Transverse colon (tissue), 4 donors: ENCODE results near the gene NOX4. TPM values are rescaled to one million over a fixed set of nuclear protein-coding genes. Genes with fewer than 3 reads are reported as not detected.
"Not testable (repeated sequence)": the region's sequence is repeated elsewhere in the genome, so short reads cannot be mapped to it uniquely, and the experiment has no call there.

ENCODE experiments used
- DNase-seq: peaks from one replicate; pipeline ENCODE4 v3.0.0-alpha.2; 2019
- H3K27ac ChIP-seq, 4 donors: fragments of 200-600 bp; sonication (generic); 2 replicates each; pipeline ENCODE4 v1.5.1; 2016 to 2018; ENCODE audit warnings: inconsistent platforms in 4 of 4
- H3K27me3 ChIP-seq: fragments of 200-600 bp; sonication (generic); 2 replicates; pipeline ENCODE4 v1.5.1; 2017; ENCODE audit warnings: inconsistent platforms
- H3K36me3 ChIP-seq, 4 donors: fragments of 200-600 bp; sonication (generic); 2 replicates each; pipeline ENCODE4 v1.5.1; 2017 to 2019; ENCODE audit warnings: inconsistent platforms in 4 of 4
- H3K4me1 ChIP-seq, 4 donors: fragments of 200-600 bp; sonication (generic); 2 replicates each; pipeline ENCODE4 v1.5.1; 2017 to 2020; ENCODE audit warnings: inconsistent platforms in 4 of 4
- H3K4me3 ChIP-seq, 4 donors: fragments of 200-600 bp; sonication (generic); 1 replicate in 1 of 4; 2 replicates in 3 of 4; pipeline versions ENCODE4 v1.5.1 to v1.6.1; 2017 to 2019; ENCODE audit warnings: inconsistent platforms in 4 of 4
- H3K9me3 ChIP-seq, 2 donors: fragments of 200-600 bp; sonication (generic); 2 replicates each; pipeline ENCODE4 v1.5.1; 2017 to 2019; ENCODE audit warnings: inconsistent platforms in 2 of 2
- EP300 ChIP-seq: sonication (generic); formaldehyde crosslinking; IDR thresholded peaks from one replicate; pipeline ENCODE4 v1.6.1; 2017; ENCODE audit warnings: antibody characterized with exemption, low read depth
- POLR2A ChIP-seq: fragments of 450-650 bp; IDR thresholded peaks from one replicate; pipeline ENCODE4 v1.6.1; 2016; ENCODE audit warnings: antibody characterized with exemption, mild to moderate bottlenecking, moderate library complexity
- POLR2AphosphoS5 ChIP-seq, 3 donors: sonication (generic); formaldehyde crosslinking; IDR thresholded peaks; one replicate each; pipeline ENCODE4 v1.6.1; 2016; ENCODE audit warnings: antibody characterized with exemption in 3 of 3
- WGBS, 2 donors: methylation state at CpG; one replicate each; pipeline ENCODE4 v1.1.5; 2018; ENCODE audit warnings: low coverage in 1 of 2; 5-methylcytosine and 5-hydroxymethylcytosine counted together
- in situ Hi-C, 4 donors: fragments of 200-750 bp; cut with MboI; loops; one replicate each; pipeline versions ENCODE4 v1.15.0 to v1.15.1; 2017; ENCODE audit warnings: low sequenced_read_pairs in 3 of 4, low pct_ligation_motif_present in 1 of 4, low pct_unique_long_range_greater_than_20kb in 1 of 4
- intact Hi-C: fragments of 100-400 bp; cut with DNase I; formaldehyde crosslinking; loops from one replicate; pipeline ENCODE4 v1.15.1; 2023; ENCODE audit warnings: low total_unique reads
- total RNA-seq, 4 donors: library from RNA; depleted of rRNA; stranded (reverse); fragments of >200 nt; gene quantifications; one replicate each; pipeline ENCODE4 v1.1.0, GENCODE V29; 2016
- TF ChIP-seq, protein P1 (sequence below), 5 experiments: fragments of 200-600 bp in 3 of 5; fragments of 450-650 bp in 2 of 5; sonication (generic) in 3 of 5; IDR thresholded peaks; 1 replicate in 2 of 5; 2 replicates in 3 of 5; pipeline ENCODE4 v1.5.1; 2016 to 2017; ENCODE audit warnings: antibody characterized with exemption in 5 of 5, inconsistent platforms in 3 of 5, mild to moderate bottlenecking in 2 of 5, moderate library complexity in 1 of 5

NOX4 gene
- total RNA-seq, 4 donors from 2014 or later: 2.6 to 3.0 (median 2.9) TPM; not detected in 1

DNA sequence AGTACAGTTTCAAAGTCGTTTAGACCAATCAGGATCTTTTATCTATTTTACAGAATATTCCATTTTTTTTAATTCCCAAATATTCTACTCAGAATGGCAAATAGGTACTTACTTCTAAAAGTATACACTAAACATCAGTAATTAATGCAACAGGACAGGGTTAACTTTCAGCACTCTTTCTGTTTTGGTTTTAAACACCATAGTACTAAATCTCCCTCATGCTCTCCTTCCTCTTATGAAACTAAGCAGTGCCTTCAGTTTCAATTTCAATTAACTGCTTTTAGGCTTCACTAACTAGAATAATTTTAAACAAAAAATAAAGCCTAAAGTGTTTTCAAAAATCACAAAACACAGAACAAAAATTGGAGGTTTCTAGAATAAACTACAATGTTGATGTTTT is 57.9 kb downstream of the NOX4 start:
- TF ChIP-seq EP300: no peak
- TF ChIP-seq POLR2A: no peak
- TF ChIP-seq POLR2AphosphoS5 (IDR thresholded peaks at IDR 0.05): no peak
- TF ChIP-seq, protein P1, sequence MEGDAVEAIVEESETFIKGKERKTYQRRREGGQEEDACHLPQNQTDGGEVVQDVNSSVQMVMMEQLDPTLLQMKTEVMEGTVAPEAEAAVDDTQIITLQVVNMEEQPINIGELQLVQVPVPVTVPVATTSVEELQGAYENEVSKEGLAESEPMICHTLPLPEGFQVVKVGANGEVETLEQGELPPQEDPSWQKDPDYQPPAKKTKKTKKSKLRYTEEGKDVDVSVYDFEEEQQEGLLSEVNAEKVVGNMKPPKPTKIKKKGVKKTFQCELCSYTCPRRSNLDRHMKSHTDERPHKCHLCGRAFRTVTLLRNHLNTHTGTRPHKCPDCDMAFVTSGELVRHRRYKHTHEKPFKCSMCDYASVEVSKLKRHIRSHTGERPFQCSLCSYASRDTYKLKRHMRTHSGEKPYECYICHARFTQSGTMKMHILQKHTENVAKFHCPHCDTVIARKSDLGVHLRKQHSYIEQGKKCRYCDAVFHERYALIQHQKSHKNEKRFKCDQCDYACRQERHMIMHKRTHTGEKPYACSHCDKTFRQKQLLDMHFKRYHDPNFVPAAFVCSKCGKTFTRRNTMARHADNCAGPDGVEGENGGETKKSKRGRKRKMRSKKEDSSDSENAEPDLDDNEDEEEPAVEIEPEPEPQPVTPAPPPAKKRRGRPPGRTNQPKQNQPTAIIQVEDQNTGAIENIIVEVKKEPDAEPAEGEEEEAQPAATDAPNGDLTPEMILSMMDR (IDR thresholded peaks at IDR 0.05): no peak
- Histone ChIP-seq H3K36me3 (no peaks in the 10 kb centered on the region), H3K9me3 (no peaks in the 10 kb centered on the region), H3K4me1 (no peaks in the 10 kb centered on the region), H3K4me3 (no peak overlapping the region), H3K27ac (no peak overlapping the region), H3K27me3 (no peaks in the 10 kb centered on the region)
- in situ Hi-C loops: no loop called here
- intact Hi-C loops: no loop called here
- no peak for DNase-seq
- 71 to 73% methylated on average over 1 of the region's 1 CpG for WGBS, 2 donors

GRCh38 chr11:89432182-89432581 is 59.0 kb downstream of the NOX4 start:
- DNase-seq, H3K9me3 ChIP-seq, H3K27ac ChIP-seq, H3K36me3 ChIP-seq, H3K4me3 ChIP-seq, intact Hi-C loops, H3K27me3 ChIP-seq, in situ Hi-C loops, H3K4me1 ChIP-seq: not testable (repeated sequence)
- 74 to 94% methylated on average over 3 of the region's 3 CpGs for WGBS, 2 donors

DNA sequence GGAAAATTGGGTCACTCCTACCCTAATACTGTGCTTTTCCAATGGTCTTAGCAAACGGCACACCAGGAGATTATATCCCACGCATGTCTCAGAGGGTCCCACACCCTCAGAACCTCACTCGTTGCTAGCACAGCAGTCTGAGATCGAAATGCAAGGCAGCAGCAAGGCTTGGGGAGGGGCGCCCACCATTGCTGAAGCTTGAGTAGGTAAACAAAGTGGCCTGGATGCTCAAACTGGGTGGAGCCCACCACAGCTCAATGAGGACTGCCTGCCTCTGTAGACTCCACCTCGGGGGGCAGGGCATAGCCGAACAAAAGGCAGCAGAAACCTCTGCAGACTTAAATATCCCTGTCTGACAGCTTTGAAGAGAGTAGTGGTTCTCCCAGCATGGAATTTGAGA is 64.7 kb downstream of the NOX4 start:
- H3K4me1 ChIP-seq, H3K27ac ChIP-seq, intact Hi-C loops, DNase-seq, H3K9me3 ChIP-seq, in situ Hi-C loops, H3K36me3 ChIP-seq, H3K27me3 ChIP-seq, H3K4me3 ChIP-seq: not testable (repeated sequence)
- 75 to 100% methylated on average over 1 to 7 of the region's 7 CpGs for WGBS, 2 donors

DNA sequence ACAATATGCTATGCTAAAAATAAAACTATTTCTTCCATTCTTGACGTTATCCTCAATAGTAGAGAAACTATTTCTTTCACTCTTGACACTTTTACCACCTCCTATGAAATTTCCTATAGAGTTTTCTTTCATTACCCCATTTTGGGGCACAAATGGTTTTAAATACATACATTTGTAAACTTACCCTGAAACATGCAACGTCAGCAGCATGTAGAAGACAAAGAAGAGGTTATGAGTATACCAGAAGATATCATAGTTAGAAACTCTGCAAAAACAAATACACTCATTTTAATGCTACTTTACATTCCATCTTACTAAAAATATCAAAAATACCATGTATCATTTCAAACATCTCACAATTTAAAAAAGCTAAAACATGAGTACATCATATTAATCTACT is 69.5 kb downstream of the NOX4 start:
- WGBS, 2 donors: 47 to 68% methylated on average over 2 of the region's 2 CpGs
- Histone ChIP-seq H3K36me3 (no peaks in the 10 kb centered on the region), H3K27me3 (no peaks in the 10 kb centered on the region), H3K4me3 (no peak overlapping the region), H3K27ac (no peak overlapping the region), H3K4me1 (no peaks in the 10 kb centered on the region), H3K9me3 (no peaks in the 10 kb centered on the region)
- in situ Hi-C loops: no loop called here
- intact Hi-C loops: no loop called here
- no peak for DNase-seq
- no peak for TF ChIP-seq POLR2AphosphoS5 (IDR thresholded peaks at IDR 0.05)
- no peak for TF ChIP-seq POLR2A
- TF ChIP-seq EP300: no peak
- TF ChIP-seq, protein P1 (IDR thresholded peaks at IDR 0.05): no peak

GRCh38 chr11:89420981-89421380 is 70.2 kb downstream of the NOX4 start:
- no peaks in the 10 kb centered on the region for H3K9me3 ChIP-seq
- WGBS, 2 donors: 66 to 100% methylated on average over 2 to 3 of the region's 3 CpGs
- no peak overlapping the region for H3K27ac ChIP-seq
- DNase-seq: no peak
- in situ Hi-C loops (no loop called here), intact Hi-C loops (no loop called here)
- H3K36me3 ChIP-seq: no peaks in the 10 kb centered on the region
- no peaks in the 10 kb centered on the region for H3K27me3 ChIP-seq
- TF ChIP-seq POLR2AphosphoS5 (IDR thresholded peaks at IDR 0.05) (no peak), EP300 (no peak)
- H3K4me1 ChIP-seq: no peaks in the 10 kb centered on the region
- H3K4me3 ChIP-seq: no peak overlapping the region

DNA sequence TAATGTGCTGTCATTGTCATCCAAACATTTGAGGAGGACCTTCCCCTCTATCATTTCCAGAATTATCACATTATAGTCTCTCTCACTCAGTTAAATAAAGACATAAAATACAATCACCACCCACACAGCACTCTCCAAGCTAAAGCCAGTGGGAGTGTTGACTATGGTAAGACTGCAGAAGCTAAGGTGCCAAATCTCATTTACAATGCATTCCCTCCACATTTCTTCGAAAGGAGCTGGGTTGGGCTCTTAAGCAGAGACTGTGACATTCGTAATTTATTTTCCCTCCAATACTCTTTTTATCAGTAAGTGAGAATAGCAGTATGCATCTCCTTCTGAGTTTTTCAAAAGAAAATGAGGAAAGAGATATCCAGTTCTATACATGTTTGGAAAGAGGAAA is 74.2 kb downstream of the NOX4 start:
- H3K9me3 ChIP-seq: no peaks in the 10 kb centered on the region
- intact Hi-C loops (no loop called here), in situ Hi-C loops (no loop called here)
- H3K27me3 ChIP-seq: no peaks in the 10 kb centered on the region
- no peak overlapping the region for H3K27ac ChIP-seq
- no peaks in the 10 kb centered on the region for H3K36me3 ChIP-seq
- no peaks in the 10 kb centered on the region for H3K4me1 ChIP-seq
- DNase-seq: no peak
- TF ChIP-seq POLR2AphosphoS5 (IDR thresholded peaks at IDR 0.05) (no peak), EP300 (no peak), POLR2A (no peak)
- TF ChIP-seq, protein P1 (IDR thresholded peaks at IDR 0.05): no peak
- WGBS, 2 donors: 49 to 60% methylated on average over 2 of the region's 2 CpGs
- no peak overlapping the region for H3K4me3 ChIP-seq

DNA sequence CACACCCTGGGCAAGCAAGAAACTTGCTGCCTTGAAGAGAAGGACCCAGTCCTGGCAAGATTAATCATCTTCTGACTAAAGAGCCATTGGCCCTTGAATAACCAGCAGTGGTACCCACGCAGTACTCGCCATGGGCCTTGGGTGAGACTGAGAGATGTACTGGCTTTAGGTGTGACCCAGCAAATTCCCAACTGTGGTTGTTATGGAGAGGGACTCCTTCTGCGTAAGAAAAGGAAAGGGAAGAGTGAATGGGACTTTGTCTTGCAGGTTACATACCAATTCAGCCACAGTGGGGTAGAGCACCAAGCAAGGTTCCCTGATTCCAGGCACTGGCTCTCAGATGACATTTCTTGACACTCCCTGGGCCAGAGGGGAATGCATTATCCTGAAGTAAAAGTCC is 80.1 kb downstream of the NOX4 start:
- H3K27me3 ChIP-seq, DNase-seq, H3K4me3 ChIP-seq, H3K4me1 ChIP-seq, H3K36me3 ChIP-seq, H3K9me3 ChIP-seq, in situ Hi-C loops, H3K27ac ChIP-seq, intact Hi-C loops: not testable (repeated sequence)
- 84% methylated on average over 3 of the region's 3 CpGs; no CpG with 5 or more reads in 1 of the 2 donors for WGBS, 2 donors

- in situ Hi-C loops, H3K27me3 ChIP-seq, H3K4me3 ChIP-seq, DNase-seq, H3K9me3 ChIP-seq, H3K4me1 ChIP-seq, H3K27ac ChIP-seq, H3K36me3 ChIP-seq, intact Hi-C loops: not testable (repeated sequence)
- 83% methylated on average over 1 of the region's 1 CpG; no CpG with 5 or more reads in 1 of the 2 donors for WGBS, 2 donors
Observed at GRCh38 chr11:89410666-89411065, 80.5 kb downstream of the NOX4 start.
